Measurements from ENCODE around the gene PHF12.

PHF12 gene

DNA sequence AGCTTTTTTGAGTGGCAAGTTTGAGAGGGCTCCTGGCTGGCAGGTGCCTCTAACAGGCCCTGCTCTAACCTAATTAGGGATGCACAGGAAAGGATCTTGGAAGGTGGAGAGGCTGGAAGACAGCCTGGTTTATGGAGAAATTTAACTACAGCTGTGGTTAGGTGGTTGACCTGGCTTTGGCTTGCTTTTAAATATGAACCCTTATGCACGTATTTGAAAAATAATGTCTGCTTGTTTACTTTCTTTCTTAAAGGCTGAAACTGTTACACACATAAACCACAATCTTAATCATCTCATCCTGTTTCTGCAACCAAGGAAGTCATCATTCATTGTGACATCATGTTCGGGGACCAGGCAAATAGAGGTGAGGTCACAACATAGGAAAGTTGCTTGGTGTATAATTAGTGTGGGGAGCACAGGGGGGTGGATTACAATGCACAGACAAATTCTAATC, 25.4 kb downstream of the PHF12 start:
- no peak overlapping the region for H3K4me3 ChIP-seq (ENCODE audit: low read length)
- H3F3A ChIP-seq (ENCODE audit: control insufficient read depth, insufficient read depth), result no peaks in the 10 kb centered on the region; the same call in 1 of the 2 replicates
- H4K20me1 ChIP-seq (ENCODE audit: control insufficient read depth, insufficient read depth, low read depth, low read length), result peaks cover 10% of the 10 kb centered on the region
- no peak for TF ChIP-seq EZH2phosphoT487 (IDR thresholded peaks at IDR 0.05; ENCODE audit: borderline replicate concordance, low read length)
- H3K79me2 ChIP-seq (ENCODE audit: control insufficient read depth, low read length), result peaks cover 70% of the 10 kb centered on the region
- no peak overlapping the region for H3K27ac ChIP-seq (ENCODE audit: low read depth, low read length)
- peaks cover 79% of the 10 kb centered on the region for H3K36me3 ChIP-seq (ENCODE audit: control insufficient read depth, low read length)
- H3K4me1 ChIP-seq (ENCODE audit: control insufficient read depth, low read length), result peaks cover 17% of the 10 kb centered on the region
- no peak overlapping the region for H3K4me2 ChIP-seq (ENCODE audit: low read length)
- no peaks in the 10 kb centered on the region for H3K27me3 ChIP-seq (ENCODE audit: control insufficient read depth, low read length)
- H3K9me3 ChIP-seq (ENCODE audit: control insufficient read depth, insufficient read depth, low read length), result no peaks in the 10 kb centered on the region
- no peaks in the 10 kb centered on the region for H3K9me2 ChIP-seq (replicated peaks; ENCODE audit: control insufficient read depth, low read length)

DNA sequence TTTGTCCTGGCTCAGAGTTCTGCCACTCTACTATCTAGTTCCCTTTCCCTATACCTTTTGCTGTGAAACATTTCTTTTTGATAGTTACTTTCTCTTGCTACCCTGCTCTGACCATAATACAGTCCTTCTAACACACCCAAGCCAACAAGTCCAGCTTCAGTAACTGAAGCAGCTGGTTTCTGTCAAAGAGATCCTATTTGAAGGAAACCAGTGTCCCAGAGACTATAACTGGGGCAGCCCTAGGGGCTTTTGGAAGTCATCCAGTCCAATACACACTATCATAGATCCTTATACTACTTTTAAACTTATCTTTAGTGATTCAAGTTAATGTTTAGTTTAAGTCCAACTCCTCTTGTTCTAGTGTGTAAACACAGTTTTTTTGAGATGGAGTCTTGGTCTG, 31.1 kb downstream of the PHF12 start:
- no peaks in the 10 kb centered on the region for H3K4me1 ChIP-seq (ENCODE audit: control insufficient read depth, low read length)
- peaks cover 13% of the 10 kb centered on the region for H3K79me2 ChIP-seq (ENCODE audit: control insufficient read depth, low read length)
- H3K27me3 ChIP-seq (ENCODE audit: control insufficient read depth, low read length), result no peaks in the 10 kb centered on the region
- H3K4me2 ChIP-seq (ENCODE audit: low read length), result no peak overlapping the region
- H3F3A ChIP-seq (ENCODE audit: control insufficient read depth, insufficient read depth), result peaks cover 10% of the 10 kb centered on the region
- peaks cover 85% of the 10 kb centered on the region for H3K36me3 ChIP-seq (ENCODE audit: control insufficient read depth, low read length)
- H4K20me1 ChIP-seq (ENCODE audit: control insufficient read depth, insufficient read depth, low read depth, low read length), result no peaks in the 10 kb centered on the region
- H3K27ac ChIP-seq (ENCODE audit: low read depth, low read length), result no peak overlapping the region
- H3K9me2 ChIP-seq (replicated peaks; ENCODE audit: control insufficient read depth, low read length), result no peaks in the 10 kb centered on the region
- no peaks in the 10 kb centered on the region for H3K9me3 ChIP-seq (ENCODE audit: control insufficient read depth, insufficient read depth, low read length)
- TF ChIP-seq, protein P1, sequence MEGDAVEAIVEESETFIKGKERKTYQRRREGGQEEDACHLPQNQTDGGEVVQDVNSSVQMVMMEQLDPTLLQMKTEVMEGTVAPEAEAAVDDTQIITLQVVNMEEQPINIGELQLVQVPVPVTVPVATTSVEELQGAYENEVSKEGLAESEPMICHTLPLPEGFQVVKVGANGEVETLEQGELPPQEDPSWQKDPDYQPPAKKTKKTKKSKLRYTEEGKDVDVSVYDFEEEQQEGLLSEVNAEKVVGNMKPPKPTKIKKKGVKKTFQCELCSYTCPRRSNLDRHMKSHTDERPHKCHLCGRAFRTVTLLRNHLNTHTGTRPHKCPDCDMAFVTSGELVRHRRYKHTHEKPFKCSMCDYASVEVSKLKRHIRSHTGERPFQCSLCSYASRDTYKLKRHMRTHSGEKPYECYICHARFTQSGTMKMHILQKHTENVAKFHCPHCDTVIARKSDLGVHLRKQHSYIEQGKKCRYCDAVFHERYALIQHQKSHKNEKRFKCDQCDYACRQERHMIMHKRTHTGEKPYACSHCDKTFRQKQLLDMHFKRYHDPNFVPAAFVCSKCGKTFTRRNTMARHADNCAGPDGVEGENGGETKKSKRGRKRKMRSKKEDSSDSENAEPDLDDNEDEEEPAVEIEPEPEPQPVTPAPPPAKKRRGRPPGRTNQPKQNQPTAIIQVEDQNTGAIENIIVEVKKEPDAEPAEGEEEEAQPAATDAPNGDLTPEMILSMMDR (IDR thresholded peaks at IDR 0.05; ENCODE audit: low read depth, low read length, poor library complexity, severe bottlenecking), result no peak
- TF ChIP-seq EZH2phosphoT487 (IDR thresholded peaks at IDR 0.05; ENCODE audit: borderline replicate concordance, low read length), result no peak
- no peak overlapping the region for H3K4me3 ChIP-seq (ENCODE audit: low read length)

DNA sequence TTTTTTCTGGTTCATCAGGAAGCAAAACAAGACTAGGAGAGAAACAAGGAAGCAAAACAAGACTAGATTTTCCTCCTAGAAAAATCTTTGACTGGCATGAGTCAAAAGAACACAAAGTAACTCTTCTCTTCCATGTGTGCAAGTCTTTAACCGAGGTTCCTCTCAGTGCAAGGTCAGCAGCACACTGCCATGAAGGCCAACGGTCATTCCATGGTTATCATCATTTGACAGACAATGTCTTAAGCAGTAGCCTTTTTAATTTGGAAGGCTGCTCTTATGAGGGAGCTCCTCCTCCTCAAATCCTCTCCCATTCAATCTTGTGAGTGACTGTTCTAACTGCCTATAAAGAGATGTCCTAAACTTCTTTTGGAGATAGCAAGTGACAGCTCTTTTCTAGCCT, 33.0 kb downstream of the PHF12 start:
- Histone ChIP-seq H3K27me3 (ENCODE audit: control insufficient read depth, low read length) (no peaks in the 10 kb centered on the region), H3K9me3 (ENCODE audit: control insufficient read depth, insufficient read depth, low read length) (no peaks in the 10 kb centered on the region), H3K4me2 (ENCODE audit: low read length) (no peak overlapping the region), H3K79me2 (ENCODE audit: control insufficient read depth, low read length) (no peaks in the 10 kb centered on the region), H3F3A (ENCODE audit: control insufficient read depth, insufficient read depth) (peaks cover 10% of the 10 kb centered on the region), H3K4me3 (ENCODE audit: low read length) (no peak overlapping the region), H3K4me1 (ENCODE audit: control insufficient read depth, low read length) (no peaks in the 10 kb centered on the region), H3K36me3 (ENCODE audit: control insufficient read depth, low read length) (peaks cover 88% of the 10 kb centered on the region), H4K20me1 (ENCODE audit: control insufficient read depth, insufficient read depth, low read depth, low read length) (no peaks in the 10 kb centered on the region; the same call in 1 of the 2 replicates), H3K9me2 (replicated peaks; ENCODE audit: control insufficient read depth, low read length) (no peaks in the 10 kb centered on the region), H3K27ac (ENCODE audit: low read depth, low read length) (no peak overlapping the region)
- no peak for TF ChIP-seq EZH2phosphoT487 (IDR thresholded peaks at IDR 0.05; ENCODE audit: borderline replicate concordance, low read length)
- TF ChIP-seq, protein P1 (IDR thresholded peaks at IDR 0.05; ENCODE audit: low read depth, low read length, poor library complexity, severe bottlenecking), result no peak

DNA sequence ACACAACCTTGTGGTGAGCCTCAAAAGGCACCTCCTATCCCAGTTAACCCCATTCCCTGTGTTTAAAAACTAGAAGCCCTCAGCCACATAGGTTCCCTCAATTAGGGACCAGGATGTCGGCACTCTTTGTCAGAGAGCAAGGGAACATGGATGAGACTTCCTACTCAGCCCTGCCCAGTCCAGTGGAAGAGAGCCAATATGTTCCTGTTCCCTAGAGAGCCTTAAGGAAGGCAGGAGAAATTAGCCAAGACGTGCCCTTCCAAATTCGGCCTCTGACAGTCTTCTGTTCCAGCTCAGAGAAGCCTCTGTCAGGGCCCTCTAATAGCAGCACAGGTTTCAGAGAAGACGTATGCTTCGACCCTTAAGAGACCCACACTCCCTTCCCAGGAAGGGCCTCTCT, 33.9 kb downstream of the PHF12 start:
- H3K4me3 ChIP-seq (ENCODE audit: low read length), result no peak overlapping the region
- peaks cover 93% of the 10 kb centered on the region for H3K36me3 ChIP-seq (ENCODE audit: control insufficient read depth, low read length)
- H3F3A ChIP-seq (ENCODE audit: control insufficient read depth, insufficient read depth), result peaks cover 10% of the 10 kb centered on the region
- no peak for TF ChIP-seq EZH2phosphoT487 (IDR thresholded peaks at IDR 0.05; ENCODE audit: borderline replicate concordance, low read length)
- TF ChIP-seq, protein P1 (IDR thresholded peaks at IDR 0.05; ENCODE audit: low read depth, low read length, poor library complexity, severe bottlenecking), result no peak
- H3K4me2 ChIP-seq (ENCODE audit: low read length), result no peak overlapping the region
- no peaks in the 10 kb centered on the region for H3K27me3 ChIP-seq (ENCODE audit: control insufficient read depth, low read length)
- no peak overlapping the region for H3K27ac ChIP-seq (ENCODE audit: low read depth, low read length)
- H3K9me3 ChIP-seq (ENCODE audit: control insufficient read depth, insufficient read depth, low read length), result no peaks in the 10 kb centered on the region
- no peaks in the 10 kb centered on the region for H3K9me2 ChIP-seq (replicated peaks; ENCODE audit: control insufficient read depth, low read length)
- H4K20me1 ChIP-seq (ENCODE audit: control insufficient read depth, insufficient read depth, low read depth, low read length), result no peaks in the 10 kb centered on the region; the same call in 1 of the 2 replicates
- H3K79me2 ChIP-seq (ENCODE audit: control insufficient read depth, low read length), result no peaks in the 10 kb centered on the region
- H3K4me1 ChIP-seq (ENCODE audit: control insufficient read depth, low read length), result no peaks in the 10 kb centered on the region
